ENCODE results near the gene HECTD4. TPM values are rescaled to one million over a fixed set of nuclear protein-coding genes. Genes with fewer than 3 reads are reported as not detected.

Gene HECTD4
- total RNA-seq, 1 donor from 2014 or later, result 12.2 TPM

DNA sequence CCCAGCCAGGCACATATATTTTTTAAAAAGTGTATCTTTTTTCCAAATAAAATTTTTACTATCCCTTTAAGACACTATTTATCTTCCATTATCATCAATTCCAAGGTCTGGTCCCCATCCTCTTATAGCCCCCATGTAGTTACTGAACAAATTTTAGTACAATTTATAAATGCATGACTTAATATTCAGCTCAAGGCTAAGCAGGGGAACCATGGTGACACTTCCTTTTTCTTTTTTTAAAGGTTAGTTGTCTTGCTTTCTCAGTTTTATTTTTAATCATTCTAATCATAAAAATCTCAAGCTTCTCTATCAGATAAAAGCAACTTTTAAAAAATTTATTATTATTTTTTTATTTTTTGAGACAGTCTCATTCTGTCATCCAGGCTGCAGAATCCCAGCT, 164.6 kb downstream of the HECTD4 start:
- no peak for DNase-seq (ENCODE audit: low read depth, low spot score)

DNA sequence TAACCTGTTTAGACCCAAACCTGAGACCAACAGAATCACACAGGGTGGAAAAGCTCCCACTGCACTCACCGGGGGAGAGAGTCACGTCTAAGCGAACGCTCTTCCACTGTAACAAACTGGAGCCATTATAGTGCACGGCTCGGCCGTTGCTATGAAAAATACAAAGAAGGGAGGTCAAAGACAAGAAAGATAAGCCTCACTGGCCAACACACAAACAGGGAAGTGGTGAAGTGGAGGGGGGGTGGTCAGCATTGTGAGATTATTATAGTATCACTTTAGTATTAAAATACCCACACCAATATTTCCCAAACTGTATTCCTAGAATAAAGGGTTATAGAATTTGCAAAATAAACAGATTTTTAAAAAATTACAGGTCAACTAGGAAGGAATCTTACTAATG, 166.0 kb downstream of the HECTD4 start:
- DNase-seq (ENCODE audit: low read depth, low spot score), result no peak

DNA sequence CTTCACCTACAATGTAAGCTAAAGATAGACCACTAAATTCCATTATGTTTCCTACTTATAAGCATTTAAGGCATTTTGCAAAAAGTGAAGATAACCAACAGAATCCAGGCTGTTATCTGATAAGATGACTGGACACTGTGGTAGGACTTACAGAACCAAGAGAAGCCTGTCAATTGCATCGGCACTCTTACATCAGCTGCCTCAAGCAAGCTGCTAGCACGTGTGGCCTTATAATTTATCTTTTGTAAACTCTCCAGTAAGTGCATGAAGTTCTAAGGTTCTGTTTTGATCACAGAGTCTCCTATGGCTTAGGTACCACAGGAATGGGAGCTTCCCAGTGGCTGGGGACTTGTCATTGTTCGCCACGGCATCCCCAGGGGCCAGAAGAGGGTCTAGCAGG, 168.2 kb downstream of the HECTD4 start:
- DNase-seq (ENCODE audit: low read depth, low spot score), result no peak

DNA sequence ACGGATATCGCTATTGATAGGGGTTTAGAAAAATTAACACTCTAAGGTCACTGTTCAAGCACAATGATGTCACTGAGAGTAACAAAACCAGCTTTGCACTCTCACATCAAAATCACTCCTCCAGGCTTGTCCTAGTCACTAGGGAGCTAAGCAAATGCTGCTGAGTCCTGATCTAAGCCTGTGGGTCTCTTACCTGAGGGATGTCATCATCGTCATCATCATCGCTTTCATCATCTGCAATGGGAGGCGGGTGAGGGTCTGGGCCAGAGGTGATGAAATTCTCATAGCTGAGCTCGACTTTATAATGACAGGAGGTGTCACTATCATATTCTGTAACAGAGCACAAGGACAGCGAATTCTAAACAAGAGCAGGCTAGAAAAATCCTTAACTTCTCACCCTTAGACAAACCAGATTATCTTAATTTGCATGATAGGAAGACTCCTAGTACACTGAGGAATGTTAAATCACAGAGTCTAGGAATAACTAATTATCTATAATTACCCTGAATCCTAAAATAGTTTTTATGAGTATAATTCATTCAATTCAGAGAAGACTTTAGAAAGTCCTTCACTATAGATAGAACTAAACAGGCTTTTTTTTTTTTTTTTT, 173.8 kb downstream of the HECTD4 start:
- DNase-seq (ENCODE audit: low read depth, low spot score), result no peak

DNA sequence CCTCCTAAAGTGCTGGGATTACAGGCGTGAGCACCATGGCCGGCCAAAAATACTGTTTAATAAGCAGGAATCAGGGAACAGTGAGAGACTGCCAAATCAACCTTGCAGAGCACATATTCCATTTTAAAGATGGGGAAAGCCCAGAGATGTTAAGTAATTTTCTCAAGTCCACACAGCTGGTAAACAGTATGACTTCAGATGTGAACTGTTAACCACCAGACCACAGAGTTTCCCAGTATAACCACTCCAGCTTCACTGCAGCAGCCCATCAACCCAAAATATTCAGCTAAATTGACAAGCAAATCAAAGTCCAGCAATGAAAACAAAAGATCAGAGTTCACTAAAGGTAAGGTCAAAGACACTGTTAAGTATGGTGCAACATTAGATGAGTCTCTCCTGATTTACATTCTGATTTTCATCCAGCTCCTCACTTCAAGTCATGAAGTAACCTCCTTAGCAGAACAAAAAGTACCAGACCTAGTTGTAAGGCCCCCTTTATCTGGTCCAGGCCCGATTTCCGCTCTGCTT, 174.8 kb downstream of the HECTD4 start:
- DNase-seq (ENCODE audit: low read depth, low spot score), result no peak

GRCh38 chr12:112206944-112207343, 175.3 kb downstream of the HECTD4 start:
- no peak for DNase-seq (ENCODE audit: low read depth, low spot score)

GRCh38 chr12:112199136-112199535, 183.1 kb downstream of the HECTD4 start:
- no peak for DNase-seq (ENCODE audit: low read depth, low spot score)

GRCh38 chr12:112198120-112198733, 184.0 kb downstream of the HECTD4 start:
- DNase-seq (ENCODE audit: low read depth, low spot score), result no peak

- DNase-seq (ENCODE audit: low read depth, low spot score), result no peak
Measured at GRCh38 chr12:112196196-112196875, 185.9 kb downstream of the HECTD4 start.

- DNase-seq (ENCODE audit: low read depth, low spot score), result no peak
Measured at GRCh38 chr12:112194601-112195247, 187.5 kb downstream of the HECTD4 start.

GRCh38 chr12:112192475-112192874, 189.8 kb downstream of the HECTD4 start:
- no peak for DNase-seq (ENCODE audit: low read depth, low spot score)

- no peak for DNase-seq (ENCODE audit: low read depth, low spot score)
Measured at GRCh38 chr12:112191840-112192321, 190.3 kb downstream of the HECTD4 start.

DNA sequence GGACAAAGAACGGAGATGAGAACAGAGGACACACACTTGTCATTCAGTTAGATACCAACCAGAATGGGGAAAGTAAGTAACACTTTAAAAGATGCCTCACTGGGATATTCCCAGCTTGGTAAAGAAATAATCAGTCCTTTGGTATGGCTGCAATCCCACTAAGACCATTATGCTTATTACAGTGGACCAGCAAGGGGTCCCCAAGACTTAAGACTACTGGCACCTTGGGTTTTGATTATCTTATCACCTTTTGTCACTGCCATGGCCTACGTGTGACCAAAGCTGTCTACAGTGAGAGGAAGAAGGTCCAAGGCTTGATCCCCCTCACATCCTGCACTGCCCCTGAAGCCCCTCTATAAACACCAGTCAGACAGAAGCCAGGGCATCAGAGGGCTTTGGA, 191.0 kb downstream of the HECTD4 start:
- no peak for DNase-seq (ENCODE audit: low read depth, low spot score)

DNA sequence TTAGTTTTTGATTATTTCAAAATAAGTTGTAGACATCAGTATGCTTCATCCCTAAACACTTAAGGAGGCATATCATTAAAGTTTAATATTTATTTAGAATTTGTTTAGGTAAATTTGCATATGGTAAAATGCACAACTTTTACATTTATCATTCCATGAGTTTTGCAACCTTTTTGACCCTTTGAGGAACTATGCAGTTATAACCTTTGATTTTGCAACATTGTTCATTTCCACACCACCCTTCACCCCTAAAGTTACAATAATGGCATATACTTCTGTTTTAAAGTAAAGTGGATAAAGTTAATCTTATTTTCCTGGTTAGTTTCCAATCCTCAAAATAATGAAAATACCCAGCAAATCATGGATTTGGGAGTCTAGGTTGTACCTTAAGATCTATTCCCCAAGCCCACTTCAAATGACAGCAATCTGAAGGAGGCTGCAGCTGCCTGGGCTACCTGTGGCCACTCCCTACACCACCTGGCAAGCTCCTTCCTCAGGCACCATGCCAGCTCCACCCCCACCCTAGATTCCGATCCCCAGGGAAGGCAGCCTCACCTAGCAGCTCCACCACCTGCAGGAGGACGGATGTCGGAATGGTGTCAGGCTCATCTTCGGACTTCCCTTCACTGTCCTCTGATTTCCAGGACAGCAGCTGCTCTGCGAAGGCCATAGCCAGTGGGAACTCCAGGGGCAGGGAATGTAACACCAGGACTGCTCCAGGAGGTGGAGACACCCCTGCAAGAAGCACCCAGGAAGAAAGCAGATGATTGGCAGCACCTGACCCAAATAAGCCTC, 191.8 kb downstream of the HECTD4 start:
- no peak for DNase-seq (ENCODE audit: low read depth, low spot score)

DNA sequence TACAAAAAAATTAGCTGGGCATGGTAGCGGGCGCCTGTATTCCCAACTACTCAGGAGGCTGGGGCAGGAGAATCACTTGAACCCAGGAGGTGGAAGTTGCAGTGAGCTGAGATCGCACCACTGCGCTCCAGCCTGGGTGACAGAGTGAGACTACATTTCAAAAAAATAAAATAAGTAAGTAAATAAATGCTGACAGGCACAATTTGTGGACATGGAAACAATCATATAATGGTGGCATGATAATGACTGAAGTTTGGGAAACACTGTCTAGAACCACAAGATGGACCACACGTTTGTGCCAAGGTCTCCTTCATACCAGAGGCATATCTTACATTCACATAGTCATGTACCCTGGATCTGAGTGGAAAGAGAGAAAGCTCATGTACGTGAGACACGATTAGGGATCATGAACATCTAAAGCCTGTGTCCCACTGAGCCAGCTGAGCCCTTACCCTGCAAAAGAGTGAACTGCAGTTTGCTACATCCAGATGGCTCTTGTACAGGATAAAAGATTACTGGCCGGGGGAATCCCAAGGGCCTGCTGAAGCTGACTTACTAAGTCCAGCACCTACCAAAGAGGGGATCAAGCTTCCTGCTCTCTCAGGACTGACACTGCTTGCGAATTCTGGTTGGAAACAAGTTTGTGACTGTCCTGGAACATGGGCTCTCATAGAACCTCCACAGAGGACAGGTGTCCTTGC, 194.0 kb downstream of the HECTD4 start:
- DNase-seq (ENCODE audit: low read depth, low spot score), result no peak

- DNase-seq (ENCODE audit: low read depth, low spot score), result no peak
Measured at GRCh38 chr12:112185093-112185923, 196.9 kb downstream of the HECTD4 start.

DNA sequence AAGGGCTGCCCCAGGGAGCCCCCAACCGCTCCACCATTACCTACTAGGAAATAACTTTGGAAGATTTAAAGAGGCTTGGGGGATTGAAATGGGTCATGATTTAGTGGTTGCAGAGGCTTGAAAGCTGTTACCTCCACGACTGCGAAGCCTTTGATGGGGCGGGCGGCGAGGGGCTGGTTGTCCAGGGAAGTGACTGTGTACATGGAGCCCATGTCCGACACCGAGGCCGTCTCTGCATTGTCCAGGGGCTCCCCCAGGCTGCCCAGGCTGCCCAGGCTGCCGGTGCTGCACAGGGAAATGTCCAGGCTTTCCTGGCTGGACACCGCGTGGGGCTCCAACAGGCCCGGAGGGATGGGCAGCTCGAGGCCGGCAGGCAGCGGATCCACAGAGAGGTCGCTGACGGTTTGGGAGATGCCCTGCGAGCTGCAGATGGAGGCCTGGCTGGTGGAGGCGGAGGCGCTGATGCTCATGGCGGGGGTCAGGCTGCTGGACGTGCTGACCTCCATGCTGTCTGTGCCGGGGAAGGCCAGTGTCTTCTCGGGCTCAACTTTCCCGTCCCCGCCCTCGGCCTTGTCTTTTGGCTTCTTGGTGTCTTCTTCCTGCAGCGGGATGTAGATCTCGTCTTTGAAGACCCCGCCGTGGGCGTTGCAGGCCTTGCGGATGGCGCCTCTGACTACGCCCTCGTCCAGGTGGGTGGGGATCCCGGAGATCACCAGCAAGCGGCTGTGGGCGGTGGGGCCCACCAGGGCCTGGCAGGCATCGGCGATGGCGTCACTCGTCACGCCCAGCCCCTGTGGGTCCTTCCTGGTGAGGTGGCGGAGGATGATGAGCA, 198.0 kb downstream of the HECTD4 start:
- DNase-seq (ENCODE audit: low read depth, low spot score), result no peak

- no peak for DNase-seq (ENCODE audit: low read depth, low spot score)
Measured at GRCh38 chr12:112183141-112184021, 198.8 kb downstream of the HECTD4 start.

Data from pulmonary artery endothelial cell (primary cell).